Measurements from ENCODE around the gene ACTR2.

- TF ChIP-seq, protein P1, sequence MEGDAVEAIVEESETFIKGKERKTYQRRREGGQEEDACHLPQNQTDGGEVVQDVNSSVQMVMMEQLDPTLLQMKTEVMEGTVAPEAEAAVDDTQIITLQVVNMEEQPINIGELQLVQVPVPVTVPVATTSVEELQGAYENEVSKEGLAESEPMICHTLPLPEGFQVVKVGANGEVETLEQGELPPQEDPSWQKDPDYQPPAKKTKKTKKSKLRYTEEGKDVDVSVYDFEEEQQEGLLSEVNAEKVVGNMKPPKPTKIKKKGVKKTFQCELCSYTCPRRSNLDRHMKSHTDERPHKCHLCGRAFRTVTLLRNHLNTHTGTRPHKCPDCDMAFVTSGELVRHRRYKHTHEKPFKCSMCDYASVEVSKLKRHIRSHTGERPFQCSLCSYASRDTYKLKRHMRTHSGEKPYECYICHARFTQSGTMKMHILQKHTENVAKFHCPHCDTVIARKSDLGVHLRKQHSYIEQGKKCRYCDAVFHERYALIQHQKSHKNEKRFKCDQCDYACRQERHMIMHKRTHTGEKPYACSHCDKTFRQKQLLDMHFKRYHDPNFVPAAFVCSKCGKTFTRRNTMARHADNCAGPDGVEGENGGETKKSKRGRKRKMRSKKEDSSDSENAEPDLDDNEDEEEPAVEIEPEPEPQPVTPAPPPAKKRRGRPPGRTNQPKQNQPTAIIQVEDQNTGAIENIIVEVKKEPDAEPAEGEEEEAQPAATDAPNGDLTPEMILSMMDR (IDR thresholded peaks at IDR 0.05; ENCODE audit: low read depth, low read length) = no peak
- TF ChIP-seq POLR2A (IDR thresholded peaks at IDR 0.05; ENCODE audit: extremely low read depth, insufficient read length) (no peak), MAX (IDR thresholded peaks at IDR 0.05; ENCODE audit: low read depth, low read length) (no peak)
Observed at GRCh38 chr2:65265671-65266045, 38.0 kb downstream of the ACTR2 start.
